Measurements from ENCODE around the gene IL20RA. TPM values are rescaled to one million over a fixed set of nuclear protein-coding genes. Genes with fewer than 3 reads are reported as not detected.

Gene IL20RA, protein sequence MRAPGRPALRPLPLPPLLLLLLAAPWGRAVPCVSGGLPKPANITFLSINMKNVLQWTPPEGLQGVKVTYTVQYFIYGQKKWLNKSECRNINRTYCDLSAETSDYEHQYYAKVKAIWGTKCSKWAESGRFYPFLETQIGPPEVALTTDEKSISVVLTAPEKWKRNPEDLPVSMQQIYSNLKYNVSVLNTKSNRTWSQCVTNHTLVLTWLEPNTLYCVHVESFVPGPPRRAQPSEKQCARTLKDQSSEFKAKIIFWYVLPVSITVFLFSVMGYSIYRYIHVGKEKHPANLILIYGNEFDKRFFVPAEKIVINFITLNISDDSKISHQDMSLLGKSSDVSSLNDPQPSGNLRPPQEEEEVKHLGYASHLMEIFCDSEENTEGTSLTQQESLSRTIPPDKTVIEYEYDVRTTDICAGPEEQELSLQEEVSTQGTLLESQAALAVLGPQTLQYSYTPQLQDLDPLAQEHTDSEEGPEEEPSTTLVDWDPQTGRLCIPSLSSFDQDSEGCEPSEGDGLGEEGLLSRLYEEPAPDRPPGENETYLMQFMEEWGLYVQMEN
- 10.1 TPM for total RNA-seq
- long read RNA-seq, transcript IL20RA-203 (6 exons, 3,522 nt), result minor isoform, 9 of 39 reads
- long read RNA-seq, transcript IL20RA-201 (7 exons, 3,485 nt), result major isoform, 22 of 39 reads
- long read RNA-seq, partial matches to known transcripts, result 1 of 39 reads
- long read RNA-seq, other reads (novel, unspliced or antisense), result 6 of 39 reads

DNA sequence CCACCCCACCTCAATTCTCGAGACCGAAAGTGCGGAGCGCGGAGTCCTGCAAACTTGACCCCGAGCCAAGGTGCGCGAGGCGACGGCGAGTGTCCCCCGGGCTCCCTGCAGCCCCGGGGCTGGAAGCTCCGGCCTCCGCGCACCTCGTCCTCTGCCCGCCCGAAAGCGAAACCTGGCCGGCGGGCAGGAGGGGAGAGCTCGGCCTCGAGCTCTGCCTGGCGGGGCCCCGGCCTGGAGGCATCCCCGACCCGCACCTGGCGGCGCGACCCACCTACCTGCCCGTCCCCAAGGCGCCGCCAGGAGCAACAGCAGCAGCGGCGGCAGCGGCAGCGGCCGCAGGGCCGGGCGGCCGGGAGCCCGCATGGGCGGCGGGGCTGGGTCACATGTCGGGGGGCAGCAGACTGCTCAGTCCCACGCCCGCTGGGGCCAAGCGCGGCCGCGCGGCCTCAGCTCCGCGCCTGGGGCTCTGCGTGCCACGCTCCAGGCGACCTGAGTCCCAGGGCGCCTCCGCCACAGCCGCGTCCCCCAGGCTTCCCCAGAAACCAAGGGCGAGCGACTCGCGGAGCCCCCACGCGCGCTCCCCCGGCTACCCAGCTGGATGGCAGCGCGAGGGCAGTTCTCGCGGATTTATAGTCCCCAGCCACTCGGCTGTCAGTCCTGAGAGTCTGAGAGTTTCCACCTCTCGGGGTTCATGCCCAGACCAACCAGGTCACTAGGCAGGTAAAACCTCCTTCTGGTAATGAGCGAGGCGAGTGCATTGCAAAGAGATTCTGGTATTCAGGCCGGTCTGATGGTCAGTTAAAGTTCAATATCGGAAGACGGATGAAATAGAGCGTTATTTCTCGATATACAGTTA is at the start of gene IL20RA:
IL20RA (minus strand) TSS at position 600 of the 856 bp plus-strand sequence; CDS start at position 363, 237 bp downstream.
- TF ChIP-seq CTCF (IDR thresholded peaks at IDR 0.05; ENCODE audit: borderline replicate concordance), result no peak
- Histone ChIP-seq H3K4me1 (peaks cover 14% of the 10 kb centered on the region), H3K9me3 (replicated peaks) (peaks cover 7% of the 10 kb centered on the region), H3K27ac (replicated peaks) (peak within 1 kb of the TSS; percentile 51), H3K27me3 (ENCODE audit: low read depth) (peaks cover 41% of the 10 kb centered on the region), H3K4me3 (peak within 1 kb of the TSS; percentile 85), H3K36me3 (no peaks in the 10 kb centered on the region)
- DNase-seq, result peak; percentile 20
- intact Hi-C loops (cut with micrococcal nuclease), result no loop called here

DNA sequence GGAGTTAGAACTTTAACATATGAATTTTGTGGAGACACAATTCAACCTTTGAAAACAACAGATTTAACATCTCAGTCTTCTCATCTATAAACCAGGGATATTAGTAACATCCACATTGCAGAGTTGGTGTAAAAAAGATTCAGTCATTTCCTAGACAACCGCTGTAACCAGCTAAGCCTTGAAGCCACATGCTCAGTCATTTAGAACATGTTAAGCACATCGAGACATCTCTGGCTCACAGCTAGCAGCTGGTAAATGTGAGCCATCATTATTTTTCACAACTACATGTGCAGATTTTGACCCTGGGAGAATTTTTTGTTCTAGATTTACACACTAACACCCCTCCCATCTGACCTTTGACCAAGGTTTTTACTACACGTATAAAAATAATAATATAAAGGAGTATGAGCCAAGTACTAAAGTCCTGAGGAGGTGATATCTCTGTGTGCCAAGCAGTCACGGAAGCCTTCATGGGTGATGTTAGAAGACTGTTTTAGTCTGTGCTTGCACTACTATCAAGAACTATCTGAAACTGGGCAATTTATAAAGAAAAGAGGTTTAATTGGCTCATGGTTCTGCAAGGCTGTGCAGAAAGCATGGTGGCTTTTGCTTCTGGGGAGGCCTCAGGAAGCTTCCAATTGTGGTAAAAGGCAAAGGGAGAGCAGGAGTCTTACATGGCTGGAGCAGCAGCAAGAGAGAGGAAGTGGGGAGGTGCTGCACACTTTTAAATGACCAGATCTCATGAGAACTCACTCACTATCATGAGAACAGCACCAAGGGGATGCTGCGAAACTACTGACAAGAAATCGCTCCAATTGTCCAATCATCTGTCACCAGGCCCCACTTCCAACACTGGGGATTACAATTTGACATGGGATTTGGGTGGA is 48.7 kb upstream of the IL20RA start:
- Histone ChIP-seq H3K27me3 (ENCODE audit: low read depth) (no peaks in the 10 kb centered on the region), H3K27ac (replicated peaks) (no peak overlapping the region), H3K36me3 (no peaks in the 10 kb centered on the region), H3K9me3 (replicated peaks) (no peaks in the 10 kb centered on the region), H3K4me1 (peaks cover 19% of the 10 kb centered on the region), H3K4me3 (no peak overlapping the region)
- TF ChIP-seq CTCF (IDR thresholded peaks at IDR 0.05; ENCODE audit: borderline replicate concordance), result no peak
- no peak for DNase-seq
- intact Hi-C loops (cut with micrococcal nuclease), result loop anchor here (2.0 to 10.0 kb wide), 3 partner anchors 101 to 551 kb away; no protein-coding TSS in a partner anchor

- Histone ChIP-seq H3K27me3 (ENCODE audit: low read depth) (no peaks in the 10 kb centered on the region), H3K4me3 (no peak overlapping the region), H3K36me3 (no peaks in the 10 kb centered on the region), H3K4me1 (peaks cover 19% of the 10 kb centered on the region), H3K27ac (replicated peaks) (no peak overlapping the region), H3K9me3 (replicated peaks) (no peaks in the 10 kb centered on the region)
- intact Hi-C loops (cut with micrococcal nuclease), result loop anchor here (10.0 kb wide), 2 partner anchors 103 to 553 kb away; no protein-coding TSS in a partner anchor
- TF ChIP-seq CTCF (IDR thresholded peaks at IDR 0.05; ENCODE audit: borderline replicate concordance), result no peak
- DNase-seq, result no peak
These were observed 47.3 kb upstream of the IL20RA start for GRCh38 chr6:137092018-137092417.

DNA sequence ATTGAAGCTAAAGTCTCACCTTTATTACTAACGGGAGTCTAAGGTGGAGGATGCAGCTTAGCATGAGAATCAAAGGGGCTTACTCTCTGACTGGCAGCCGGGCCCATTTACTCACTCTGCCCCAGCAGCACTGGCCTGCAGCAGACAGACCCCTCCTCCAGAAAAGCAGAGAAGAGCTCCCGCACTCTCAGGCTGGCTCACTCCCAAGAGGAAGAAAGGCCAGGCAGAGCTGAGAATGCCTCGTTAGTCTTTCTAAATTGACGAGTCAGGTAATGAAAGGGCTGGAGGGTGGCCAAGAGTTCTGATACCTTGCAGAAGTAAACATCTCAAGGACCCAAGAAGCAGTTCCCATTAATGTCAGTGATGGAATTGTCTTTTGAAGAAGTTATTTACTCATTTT is 44.5 kb upstream of the IL20RA start:
- Histone ChIP-seq H3K4me1 (peaks cover 3% of the 10 kb centered on the region), H3K4me3 (no peak overlapping the region), H3K9me3 (replicated peaks) (no peaks in the 10 kb centered on the region), H3K27ac (replicated peaks) (no peak overlapping the region), H3K36me3 (no peaks in the 10 kb centered on the region), H3K27me3 (ENCODE audit: low read depth) (no peaks in the 10 kb centered on the region)
- intact Hi-C loops (cut with micrococcal nuclease), result no loop called here
- DNase-seq, result no peak
- no peak for TF ChIP-seq CTCF (IDR thresholded peaks at IDR 0.05; ENCODE audit: borderline replicate concordance)
